Measurements from ENCODE around the gene PANK3.
"Not testable (repeated sequence)": the region's sequence is repeated elsewhere in the genome, so short reads cannot be mapped to it uniquely, and the experiment has no call there.

Gene PANK3

DNA sequence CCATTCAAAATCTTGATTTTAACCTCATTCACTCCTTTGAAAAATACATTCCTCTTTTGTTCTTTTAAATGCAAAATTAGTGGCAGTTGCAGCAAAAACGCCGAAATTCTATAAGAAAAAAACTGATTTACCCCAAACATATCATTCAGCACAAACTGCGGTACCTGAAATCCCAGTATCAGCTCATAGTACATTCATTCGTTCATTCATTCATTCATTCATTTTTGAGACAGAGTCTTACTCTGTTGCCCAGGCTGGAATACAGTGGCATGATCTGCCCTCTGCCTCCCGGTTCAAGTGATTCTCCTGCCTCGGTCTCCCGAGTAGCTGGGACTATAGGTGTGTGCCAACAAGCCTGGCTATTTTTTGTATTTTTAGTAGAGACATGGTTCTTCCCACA is 29.6 kb downstream of the PANK3 start:
- FAIRE-seq = no peak

DNA sequence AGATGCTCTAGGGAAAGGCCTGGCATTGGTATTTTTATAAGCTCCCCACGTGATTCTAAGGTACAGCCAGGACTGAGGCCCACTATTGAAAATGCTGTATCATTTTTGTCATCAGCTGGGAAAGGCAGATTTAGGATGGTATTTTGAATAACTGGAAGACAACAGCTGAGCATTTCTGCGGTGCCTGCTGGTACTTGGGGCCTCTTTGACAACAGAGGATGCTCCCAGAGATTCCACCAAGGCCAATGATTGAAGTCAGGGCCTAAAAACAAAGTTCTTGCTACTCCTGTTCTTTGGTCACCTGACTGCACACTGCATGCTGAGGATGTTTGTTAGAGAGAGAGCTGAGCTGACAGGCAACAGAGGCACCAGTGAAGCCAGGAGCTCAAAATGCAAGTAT is 42.0 kb downstream of the PANK3 start:
- no peak for FAIRE-seq

DNA sequence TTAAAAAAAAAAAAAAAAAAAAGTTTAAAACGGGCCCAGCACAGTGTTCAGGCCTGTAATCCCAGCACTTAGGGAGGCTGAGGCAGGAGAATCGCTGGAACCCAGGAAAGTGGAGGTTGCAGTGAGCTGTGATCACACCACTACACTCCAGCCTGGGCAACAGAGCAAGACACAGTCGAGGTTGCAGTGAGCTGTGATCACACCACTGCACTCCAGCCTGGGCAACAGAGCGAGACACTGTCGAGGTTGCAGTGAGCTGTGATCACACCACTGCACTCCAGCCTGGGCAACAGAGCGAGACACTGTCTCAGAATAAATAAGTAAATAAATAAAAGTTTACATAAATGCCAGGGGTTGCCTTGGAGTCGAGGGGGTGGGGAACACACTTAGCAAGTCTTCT is 44.8 kb downstream of the PANK3 start:
- FAIRE-seq = not testable (repeated sequence)

DNA sequence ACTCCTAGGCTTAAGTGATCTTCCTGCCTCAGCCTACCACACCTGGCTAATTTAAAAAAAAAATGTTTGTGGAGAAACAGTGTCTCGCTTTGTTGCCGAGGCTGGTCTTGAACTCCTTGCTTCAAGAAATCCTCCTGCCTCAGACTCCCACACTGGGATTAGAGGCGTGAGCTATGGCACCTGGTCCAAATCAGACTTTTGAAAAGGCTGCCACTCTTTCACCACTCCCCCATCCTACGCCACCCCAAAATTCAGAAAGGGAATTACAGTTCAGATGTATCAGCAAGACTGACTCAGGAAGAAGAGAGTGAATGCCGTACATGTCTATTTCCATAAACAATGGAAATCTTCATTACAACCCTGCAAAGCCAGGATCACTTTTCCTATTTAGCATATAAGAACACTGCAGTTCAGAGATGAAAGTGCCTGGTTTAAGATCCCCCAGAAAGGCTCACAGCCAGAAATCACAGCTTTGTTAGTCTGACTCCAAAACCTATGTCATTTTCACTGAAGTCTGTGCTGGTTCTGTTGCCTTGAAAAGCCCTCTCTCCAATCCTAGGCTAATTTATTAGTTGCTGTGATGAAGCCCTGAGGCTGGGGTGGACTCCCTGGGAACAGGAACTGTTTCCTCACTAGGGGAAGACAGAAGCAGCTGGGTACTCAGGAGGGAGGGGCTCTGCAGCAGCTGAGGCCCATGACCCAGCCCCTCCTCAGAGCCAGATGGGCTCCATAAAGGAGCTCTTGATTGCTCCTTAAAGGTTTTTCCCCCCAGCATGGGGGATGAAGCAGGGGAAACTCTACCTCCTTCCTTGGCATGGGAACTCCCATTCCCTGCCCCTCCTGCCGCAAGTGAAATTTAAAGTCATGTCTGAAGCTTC is 46.9 kb downstream of the PANK3 start:
- FAIRE-seq = no peak

DNA sequence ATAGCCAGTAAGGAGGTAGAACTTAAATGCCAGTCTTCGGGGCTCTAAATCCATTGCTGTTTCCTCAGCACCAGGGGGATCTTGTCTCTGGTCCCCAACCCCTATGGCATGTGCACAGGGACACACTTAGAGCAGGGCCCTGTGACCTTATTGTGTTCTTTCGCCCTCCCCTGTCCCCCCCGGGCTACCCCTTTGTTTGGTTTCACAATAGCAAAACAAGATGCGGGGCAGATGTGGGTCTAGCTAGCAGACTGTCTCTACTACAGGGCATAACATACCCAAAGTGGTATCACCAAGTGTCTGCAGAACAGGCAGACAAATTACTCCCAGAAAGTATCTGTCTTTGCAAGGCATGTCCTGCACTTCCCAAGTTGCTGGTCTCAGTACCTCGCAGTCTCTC is 48.0 kb downstream of the PANK3 start:
- no peak for FAIRE-seq

DNA sequence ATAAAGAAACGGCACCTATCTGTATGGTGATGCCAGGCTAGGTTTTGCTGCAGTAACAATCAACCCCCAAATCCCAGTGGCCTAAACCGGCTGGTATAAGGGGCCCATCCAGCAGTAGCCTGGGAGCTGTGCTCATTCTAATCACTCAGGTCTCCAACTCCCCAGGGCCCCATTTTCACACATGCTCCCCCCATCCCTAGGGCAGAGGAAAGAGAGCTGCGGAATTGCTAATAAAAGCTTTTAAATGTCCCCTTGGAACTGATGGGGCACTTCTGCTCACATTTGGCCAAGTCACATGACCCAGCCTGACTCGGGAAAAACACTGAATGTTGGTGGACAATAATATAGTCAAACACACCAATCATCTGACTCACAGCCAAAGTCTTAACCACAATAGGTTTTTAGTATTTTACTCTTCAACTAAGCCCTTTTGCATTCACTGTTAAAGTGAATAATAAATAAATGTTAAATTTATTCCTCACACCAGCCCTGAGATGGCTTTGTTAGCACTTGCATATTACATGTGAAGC is 48.5 kb downstream of the PANK3 start:
- no peak for FAIRE-seq

DNA sequence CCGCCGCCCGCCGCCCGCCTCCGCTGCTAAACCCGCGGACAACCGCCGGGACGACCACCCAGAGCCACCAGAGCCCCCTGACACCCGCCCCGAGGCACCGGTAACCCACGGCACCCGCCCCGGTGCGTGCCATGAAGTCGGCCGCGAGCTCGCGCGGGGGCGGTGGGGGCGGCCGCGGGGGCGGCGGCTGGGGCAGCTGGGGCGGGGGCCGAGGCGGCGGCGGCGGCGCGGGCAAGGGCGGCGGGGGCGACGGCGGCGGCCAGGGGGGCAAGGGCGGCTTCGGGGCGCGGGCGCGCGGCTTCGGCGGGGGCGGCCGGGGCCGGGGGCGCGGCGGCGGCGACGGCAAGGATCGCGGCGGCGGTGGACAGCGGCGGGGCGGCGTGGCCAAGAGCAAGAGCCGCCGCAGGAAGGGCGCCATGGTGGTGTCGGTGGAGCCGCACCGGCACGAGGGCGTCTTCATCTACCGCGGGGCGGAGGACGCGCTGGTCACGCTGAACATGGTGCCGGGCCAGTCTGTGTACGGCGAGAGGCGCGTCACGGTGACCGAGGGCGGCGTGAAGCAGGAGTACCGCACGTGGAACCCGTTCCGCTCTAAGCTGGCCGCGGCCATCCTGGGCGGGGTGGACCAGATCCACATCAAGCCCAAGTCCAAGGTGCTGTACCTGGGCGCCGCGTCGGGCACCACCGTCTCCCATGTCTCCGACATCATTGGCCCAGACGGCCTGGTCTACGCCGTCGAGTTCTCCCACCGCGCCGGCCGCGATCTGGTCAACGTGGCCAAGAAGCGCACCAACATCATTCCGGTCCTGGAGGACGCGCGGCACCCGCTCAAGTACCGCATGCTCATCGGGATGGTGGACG is 49.6 kb downstream of the PANK3 start:
- no peak for FAIRE-seq

DNA sequence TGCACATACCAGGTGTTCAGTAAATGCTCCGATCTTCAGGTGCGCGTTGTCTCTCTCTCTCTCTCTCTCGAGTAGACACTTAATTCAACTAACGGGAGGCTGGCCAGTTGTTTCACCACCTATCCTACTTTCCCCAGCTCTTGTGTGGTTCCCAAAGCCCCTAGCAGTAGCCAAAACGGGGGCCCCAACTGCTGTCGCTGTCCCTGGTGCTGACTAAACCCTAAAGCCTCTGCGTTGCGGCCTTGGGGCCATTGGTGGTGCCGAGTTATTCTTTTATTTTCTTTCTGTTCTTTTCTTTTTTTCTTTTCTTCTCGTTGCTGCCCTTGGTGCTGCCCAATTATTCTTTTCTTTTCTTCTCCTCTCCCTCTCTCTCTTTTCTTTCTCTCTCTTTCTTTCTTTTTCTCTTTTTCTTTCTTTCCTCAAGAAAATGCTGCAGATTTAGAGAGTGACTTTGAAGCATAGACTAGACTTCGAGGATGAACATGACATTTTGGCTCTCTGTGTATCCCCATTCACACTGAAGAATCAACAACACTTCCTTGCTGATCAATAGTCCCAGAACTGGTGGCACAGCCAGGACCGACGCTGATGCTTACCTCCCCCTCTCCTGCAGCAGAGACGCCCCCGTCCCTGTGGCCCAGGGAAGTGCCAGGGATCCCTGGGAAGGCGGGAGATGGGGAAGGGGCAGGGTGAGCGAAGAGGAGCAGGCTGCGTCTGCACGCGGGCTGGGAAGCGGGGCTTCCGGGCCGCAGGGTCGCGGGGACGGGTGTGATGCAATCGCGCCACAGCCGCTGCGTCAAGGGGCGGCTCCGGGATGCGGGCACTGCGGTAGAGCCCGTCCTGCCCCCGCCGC is 50.4 kb downstream of the PANK3 start, which contains the start of gene FBLL1:
TSS of gene FBLL1 (plus strand) at position 785 of the 853 bp plus-strand sequence. CDS start 200 bp downstream, outside the sequence.
- FAIRE-seq = no peak

DNA sequence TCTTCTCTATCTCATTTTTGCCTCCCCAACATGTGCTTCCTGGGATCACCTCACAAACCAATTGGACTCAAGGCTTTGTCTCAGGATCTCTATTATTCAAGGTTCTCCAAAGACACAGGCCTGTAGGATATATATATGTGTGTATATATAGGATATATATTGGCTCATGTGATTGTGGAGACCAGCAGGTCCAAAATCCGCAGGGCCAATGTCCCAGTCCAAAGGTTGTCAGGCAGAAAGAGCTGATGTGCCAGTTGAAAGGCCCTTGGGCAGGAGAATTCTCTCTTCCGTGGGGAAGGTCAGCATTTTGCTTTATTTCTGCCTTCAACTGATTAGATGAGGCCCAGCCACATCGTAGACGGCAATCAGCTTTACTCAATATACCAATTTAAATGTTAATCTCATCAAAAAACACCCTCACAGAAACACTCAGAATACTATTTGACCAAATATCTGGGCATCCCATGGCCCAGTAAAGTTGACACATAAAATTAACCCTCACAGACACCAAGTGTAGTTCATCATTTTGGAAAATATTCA is 51.3 kb downstream of the PANK3 start:
- no peak for FAIRE-seq

DNA sequence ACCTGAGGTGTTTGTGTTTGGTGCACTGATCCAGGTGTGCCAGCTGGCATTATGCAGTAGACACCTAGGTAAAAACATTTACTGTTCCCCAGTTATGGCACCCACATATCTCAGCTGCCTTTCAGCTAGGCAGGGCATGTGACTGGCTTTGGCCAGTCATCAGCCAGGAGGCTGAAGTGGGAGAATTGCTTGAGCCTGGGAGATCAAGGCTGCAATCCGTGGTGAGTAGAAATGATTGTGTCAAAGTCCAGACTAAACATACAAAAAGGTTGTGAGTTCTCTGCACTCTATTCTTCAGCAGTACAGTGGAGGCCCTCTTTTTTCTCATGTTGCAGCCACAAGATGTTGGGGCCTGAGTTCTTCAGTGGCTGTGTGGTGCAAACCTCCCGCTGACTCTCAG is 53.3 kb downstream of the PANK3 start:
- FAIRE-seq = no peak

DNA sequence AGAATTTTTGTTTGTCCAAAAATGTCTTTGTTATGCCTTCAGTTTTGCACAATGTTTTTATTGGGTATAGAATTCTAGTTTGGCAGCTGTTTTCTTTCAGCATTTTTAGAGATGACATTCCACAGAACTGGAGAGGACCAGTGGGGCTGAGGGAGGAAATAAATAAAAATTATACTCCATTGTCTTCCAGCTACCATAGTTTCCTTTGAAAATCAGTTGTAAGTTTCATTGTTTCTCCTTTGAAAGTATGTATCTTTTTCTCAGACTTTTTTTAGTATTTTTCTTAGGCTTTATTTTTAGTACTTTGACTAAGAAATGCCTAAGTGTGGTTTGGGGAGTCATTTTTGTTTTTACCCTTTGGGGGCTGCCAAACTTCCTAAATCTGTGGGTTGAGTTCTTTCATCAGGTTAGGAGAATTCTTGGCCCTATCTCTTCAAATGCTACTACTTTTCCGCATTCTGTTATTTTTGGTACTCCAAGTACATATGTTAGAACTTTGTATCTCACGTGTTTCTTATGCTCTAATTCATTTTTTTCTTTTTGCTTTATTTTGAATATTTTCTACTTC is 65.2 kb downstream of the PANK3 start:
- FAIRE-seq = no peak

DNA sequence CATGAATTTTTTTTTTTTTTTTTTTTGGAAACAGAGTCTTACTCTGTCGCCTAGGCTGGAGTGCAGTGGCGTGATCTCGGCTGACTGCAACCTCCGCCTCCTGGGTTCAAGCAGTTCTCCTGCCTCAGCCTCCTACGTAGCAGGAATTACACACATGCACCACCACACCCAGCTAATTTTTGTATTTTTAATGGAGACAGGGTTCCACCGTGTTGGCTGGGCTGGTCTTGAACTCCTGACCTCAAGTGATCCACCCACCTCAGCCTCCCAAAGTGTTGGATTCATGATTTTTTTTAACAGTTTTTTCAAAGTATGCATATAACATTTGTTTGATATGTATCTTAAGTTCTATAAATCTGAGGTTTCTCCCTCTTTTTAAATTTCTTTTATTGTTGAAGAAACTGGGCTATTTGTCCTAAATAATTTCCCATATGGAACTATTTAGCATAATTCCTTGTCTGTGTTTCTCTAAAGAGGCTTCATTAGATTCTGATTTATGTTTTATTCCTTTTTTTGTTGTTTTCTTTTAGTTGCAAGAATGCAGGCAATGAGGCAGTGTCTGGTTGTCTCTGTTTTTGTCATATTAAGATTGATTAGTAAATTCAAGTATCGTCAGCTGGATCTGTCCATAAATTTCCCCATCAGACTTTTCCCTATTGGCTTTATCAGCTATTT is 76.5 kb downstream of the PANK3 start:
- no peak for FAIRE-seq

Data from colon (tissue), 2 donors.